Measurements from ENCODE around the gene AIRE. TPM values are rescaled to one million over a fixed set of nuclear protein-coding genes. Genes with fewer than 3 reads are reported as not detected.

The AIRE gene
- total RNA-seq, 1 donor from 2014 or later = not detected

DNA sequence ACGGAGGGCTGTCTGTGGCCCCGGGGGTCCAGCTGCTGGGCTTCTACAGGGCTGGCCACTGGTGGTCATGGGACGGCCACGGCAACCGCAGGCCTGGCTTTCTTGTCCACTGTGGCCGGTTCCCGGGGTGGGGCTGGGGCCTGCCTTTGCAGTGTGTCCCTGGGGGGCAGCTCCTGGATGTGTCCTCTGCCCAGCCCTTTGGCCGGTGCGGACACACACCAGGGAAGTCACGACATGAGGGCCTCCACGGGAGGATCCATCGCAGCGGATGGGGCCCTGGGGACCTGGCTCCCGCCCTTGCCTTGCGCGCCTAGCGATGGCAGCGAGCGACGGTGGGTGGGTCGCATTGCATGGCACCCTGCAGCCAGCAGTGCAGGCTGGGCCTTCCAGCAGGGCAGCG is 32.2 kb downstream of the AIRE start:
- no peak overlapping the region for H3K4me3 ChIP-seq (ENCODE audit: low read depth, low read length)
- TF ChIP-seq, protein P1, sequence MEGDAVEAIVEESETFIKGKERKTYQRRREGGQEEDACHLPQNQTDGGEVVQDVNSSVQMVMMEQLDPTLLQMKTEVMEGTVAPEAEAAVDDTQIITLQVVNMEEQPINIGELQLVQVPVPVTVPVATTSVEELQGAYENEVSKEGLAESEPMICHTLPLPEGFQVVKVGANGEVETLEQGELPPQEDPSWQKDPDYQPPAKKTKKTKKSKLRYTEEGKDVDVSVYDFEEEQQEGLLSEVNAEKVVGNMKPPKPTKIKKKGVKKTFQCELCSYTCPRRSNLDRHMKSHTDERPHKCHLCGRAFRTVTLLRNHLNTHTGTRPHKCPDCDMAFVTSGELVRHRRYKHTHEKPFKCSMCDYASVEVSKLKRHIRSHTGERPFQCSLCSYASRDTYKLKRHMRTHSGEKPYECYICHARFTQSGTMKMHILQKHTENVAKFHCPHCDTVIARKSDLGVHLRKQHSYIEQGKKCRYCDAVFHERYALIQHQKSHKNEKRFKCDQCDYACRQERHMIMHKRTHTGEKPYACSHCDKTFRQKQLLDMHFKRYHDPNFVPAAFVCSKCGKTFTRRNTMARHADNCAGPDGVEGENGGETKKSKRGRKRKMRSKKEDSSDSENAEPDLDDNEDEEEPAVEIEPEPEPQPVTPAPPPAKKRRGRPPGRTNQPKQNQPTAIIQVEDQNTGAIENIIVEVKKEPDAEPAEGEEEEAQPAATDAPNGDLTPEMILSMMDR (conservative IDR thresholded peaks at IDR 0.05; ENCODE audit: low read depth, low read length) = no peak
- DNase-seq (ENCODE audit: low read depth) = no peak

GRCh38 chr21:44318489-44319285 is 33.0 kb downstream of the AIRE start:
- H3K4me3 ChIP-seq (ENCODE audit: low read depth, low read length) = no peak overlapping the region
- TF ChIP-seq, protein P1 (conservative IDR thresholded peaks at IDR 0.05; ENCODE audit: low read depth, low read length) = no peak
- DNase-seq (ENCODE audit: low read depth) = no peak

DNA sequence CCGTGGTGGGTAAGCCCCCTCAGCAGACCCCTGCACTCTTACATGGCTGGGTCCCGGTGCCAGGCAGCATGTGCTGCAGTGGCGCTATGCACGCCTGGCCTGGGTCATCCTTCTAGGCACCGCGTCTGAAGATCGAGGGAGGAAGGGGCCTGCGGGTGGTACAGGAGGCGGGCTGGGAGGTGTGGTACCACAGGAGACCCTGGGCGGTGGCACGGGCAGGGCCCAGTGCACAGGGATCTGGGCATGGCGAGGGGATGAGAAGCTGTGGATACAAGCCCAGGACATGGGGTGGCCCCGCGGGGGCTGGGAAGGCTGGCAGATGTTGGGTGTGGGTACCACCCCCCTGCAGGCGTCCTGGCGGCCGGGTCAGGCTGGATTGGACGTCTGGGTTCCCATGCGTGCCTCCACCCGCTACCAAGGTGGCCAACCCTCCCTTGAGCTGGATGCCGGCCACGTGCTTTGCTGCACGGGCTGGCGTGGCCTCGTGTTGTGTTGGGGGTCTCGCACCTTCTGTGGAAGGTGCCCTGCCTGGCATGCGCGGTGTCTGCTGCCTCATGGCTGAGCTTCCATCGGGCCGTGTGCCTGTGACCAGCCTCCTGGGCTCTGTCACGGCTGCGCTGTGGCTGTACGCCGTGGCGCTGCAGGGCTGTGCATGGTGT is 33.9 kb downstream of the AIRE start:
- no peak overlapping the region for H3K4me3 ChIP-seq (ENCODE audit: low read depth, low read length)
- TF ChIP-seq, protein P1 (conservative IDR thresholded peaks at IDR 0.05; ENCODE audit: low read depth, low read length) = no peak
- no peak for DNase-seq (ENCODE audit: low read depth)

DNA sequence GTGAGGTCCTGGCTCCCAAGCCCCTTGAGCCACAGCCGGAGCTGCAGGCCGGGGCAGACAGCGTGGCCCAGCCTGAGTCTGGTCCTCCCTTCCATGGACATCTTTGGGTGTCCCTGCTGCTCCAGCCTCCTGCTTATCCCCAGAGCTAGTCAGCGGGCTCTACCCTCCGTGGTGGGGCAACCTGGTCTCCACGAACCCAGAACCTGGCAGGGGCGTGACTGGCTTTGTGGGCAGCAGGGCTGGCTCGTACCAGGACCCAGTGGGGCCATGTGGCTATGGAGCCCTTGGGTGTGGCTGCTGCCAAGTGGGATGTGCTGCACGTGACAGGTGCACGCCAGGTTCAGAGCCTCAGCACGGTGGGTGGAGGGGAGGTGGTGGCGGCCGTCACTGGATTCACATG is 35.2 kb downstream of the AIRE start:
- TF ChIP-seq, protein P1 (conservative IDR thresholded peaks at IDR 0.05; ENCODE audit: low read depth, low read length) = no peak
- no peak for DNase-seq (ENCODE audit: low read depth)
- no peak overlapping the region for H3K4me3 ChIP-seq (ENCODE audit: low read depth, low read length)

DNA sequence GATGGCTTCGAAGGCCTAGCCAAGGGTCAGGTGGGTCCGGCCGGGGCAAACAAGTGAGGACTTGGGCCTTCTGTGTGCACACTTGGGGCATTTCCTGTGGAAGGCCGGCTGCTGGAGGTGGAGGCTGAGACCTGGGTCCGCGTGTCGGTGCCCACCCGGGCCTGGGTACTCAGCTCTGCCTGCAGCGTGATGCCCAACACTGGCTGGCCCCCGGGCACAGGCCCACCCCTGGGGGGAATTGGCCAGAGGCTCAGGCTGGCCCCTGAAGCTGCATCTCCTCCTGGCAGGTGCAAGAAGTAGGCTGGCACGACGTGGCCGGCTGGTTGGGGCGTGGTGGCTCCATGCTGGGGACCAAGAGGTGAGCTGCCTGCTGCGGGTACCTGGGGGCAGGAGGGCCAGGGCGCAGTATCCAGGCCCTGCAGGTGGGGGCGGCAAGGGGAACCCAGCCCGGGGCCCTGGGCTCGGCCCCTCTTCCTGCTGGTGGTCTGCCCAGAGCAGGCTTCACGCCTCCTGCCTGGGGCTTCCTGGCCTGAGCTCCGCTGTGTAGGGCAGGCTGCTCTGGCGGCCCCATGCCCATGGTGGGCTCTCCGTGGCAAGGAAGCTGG is 36.3 kb downstream of the AIRE start:
- no peak overlapping the region for H3K4me3 ChIP-seq (ENCODE audit: low read depth, low read length)
- no peak for DNase-seq (ENCODE audit: low read depth)
- TF ChIP-seq, protein P1 (conservative IDR thresholded peaks at IDR 0.05; ENCODE audit: low read depth, low read length) = no peak

- H3K4me3 ChIP-seq (ENCODE audit: low read depth, low read length) = no peak overlapping the region
- no peak for DNase-seq (ENCODE audit: low read depth)
- TF ChIP-seq, protein P1 (conservative IDR thresholded peaks at IDR 0.05; ENCODE audit: low read depth, low read length) = no peak
Observed at GRCh38 chr21:44322621-44323325, 37.1 kb downstream of the AIRE start.

Data from epithelial cell of proximal tubule (primary cell).